Fibroblast of the aortic adventitia (primary cell): Measurements from ENCODE around the gene TSHZ3. TPM values are rescaled to one million over a fixed set of nuclear protein-coding genes. Genes with fewer than 3 reads are reported as not detected.

ENCODE experiments used
- DNase-seq: peaks from one replicate; pipeline ENCODE4 v3.0.0-alpha.2; 2010; ENCODE audit warnings: low read depth
- H3K4me3 ChIP-seq: 2 replicates; pipeline ENCODE4 v1.5.1; 2011; ENCODE audit warnings: low read depth, mild to moderate bottlenecking, control low read depth, low read length, moderate library complexity
- CTCF ChIP-seq: IDR thresholded peaks from 2 replicates; pipeline ENCODE4 v1.5.1; 2011; ENCODE audit warnings: mild to moderate bottlenecking, low read length, control low read depth, inconsistent platforms; ENCODE audit not compliant: insufficient read depth
- total RNA-seq: library from RNA; depleted of rRNA; stranded (reverse); fragments of >200 nt; gene quantifications from 2 replicates; pipeline ENCODE4 v1.2.3, GENCODE V29; 2012; ENCODE audit warnings: low replicate concordance

The TSHZ3 gene
- total RNA-seq, 1 donor, result 14.0 TPM

- DNase-seq, result no peak
- no peak overlapping the region for H3K4me3 ChIP-seq
- TF ChIP-seq CTCF, result no peak
These were observed 38.6 kb upstream of the TSHZ3 start for GRCh38 chr19:31387717-31388301.

- no peak for DNase-seq
- no peak for TF ChIP-seq CTCF
- no peak overlapping the region for H3K4me3 ChIP-seq
These were observed 37.6 kb upstream of the TSHZ3 start for GRCh38 chr19:31386806-31387205.

- no peak for DNase-seq
- no peak for TF ChIP-seq CTCF
- H3K4me3 ChIP-seq, result no peak overlapping the region
These were observed 36.5 kb upstream of the TSHZ3 start for GRCh38 chr19:31385744-31386143.

- no peak for TF ChIP-seq CTCF
- DNase-seq, result no peak
- no peak overlapping the region for H3K4me3 ChIP-seq
These were observed 34.3 kb upstream of the TSHZ3 start for GRCh38 chr19:31383553-31383952.

- TF ChIP-seq CTCF, result no peak
- no peak for DNase-seq
- no peak overlapping the region for H3K4me3 ChIP-seq
These were observed 31.6 kb upstream of the TSHZ3 start for GRCh38 chr19:31380854-31381253.

- no peak for TF ChIP-seq CTCF
These were observed 29.2 kb upstream of the TSHZ3 start for GRCh38 chr19:31378404-31378803.

GRCh38 chr19:31377736-31378135 is 28.5 kb upstream of the TSHZ3 start:
- peak; percentile 16 for DNase-seq
- no peak for TF ChIP-seq CTCF
- H3K4me3 ChIP-seq, result no peak overlapping the region

More at GRCh38 chr19:31378404-31378803, 29.2 kb upstream of the TSHZ3 start:
- DNase-seq, result peak; percentile 98
- H3K4me3 ChIP-seq, result no peak overlapping the region
